ENCODE results near the gene TNS4. TPM values are rescaled to one million over a fixed set of nuclear protein-coding genes. Genes with fewer than 3 reads are reported as not detected.
A peak's percentile ranks its signal among the peaks of the same experiment; 100 is the strongest.

The TNS4 gene
- total RNA-seq, 1 donor from 2014 or later = not detected

DNA sequence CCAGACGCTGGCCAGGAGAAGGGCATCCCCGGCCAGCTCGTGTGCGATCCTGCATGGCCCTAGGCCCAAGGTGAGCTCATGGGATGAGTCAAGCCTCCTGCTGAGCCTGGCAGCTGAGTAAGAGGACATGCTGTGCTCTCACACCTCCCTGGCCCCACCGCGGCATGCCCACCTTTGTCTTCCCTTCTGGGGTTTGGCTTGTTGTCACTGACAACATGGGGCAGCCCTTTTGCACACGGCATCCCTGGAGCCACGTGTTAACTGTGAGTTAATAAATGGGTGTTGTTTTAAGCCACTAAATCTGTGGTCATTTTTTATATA, 8.9 kb upstream of the TNS4 start:
- H3K4me3 Mint-ChIP-seq (ENCODE audit: unreplicated experiment) = no peak overlapping the region
- Histone ChIP-seq H3K36me3 (ENCODE audit: insufficient read depth, low read length) (no peaks in the 10 kb centered on the region), H3K4me1 (ENCODE audit: insufficient read depth, low read length) (peaks cover 35% of the 10 kb centered on the region), H3K79me2 (ENCODE audit: insufficient read depth, low read length) (no peaks in the 10 kb centered on the region), H2AFZ (ENCODE audit: low read depth, low read length) (no peak overlapping the region), H3K9ac (ENCODE audit: low read length) (no peak overlapping the region), H4K20me1 (ENCODE audit: insufficient read depth, low read length) (no peaks in the 10 kb centered on the region), H3K4me2 (ENCODE audit: low read length) (peak overlapping the region; percentile 33), H3K27me3 (ENCODE audit: insufficient read depth, low read length) (peaks cover 3% of the 10 kb centered on the region), H3K27ac (ENCODE audit: low read depth, low read length) (peak overlapping the region; percentile 18), H3K4me3 (ENCODE audit: insufficient read depth, low read depth, low read length) (no peak overlapping the region), H3K9me3 (ENCODE audit: insufficient read depth, low read depth, low read length) (no peaks in the 10 kb centered on the region)
- peaks cover 37% of the 10 kb centered on the region for H3K4me1 Mint-ChIP-seq (ENCODE audit: low read depth, unreplicated experiment)
- peaks cover 4% of the 10 kb centered on the region for H3K9me3 Mint-ChIP-seq (ENCODE audit: unreplicated experiment)
- TF ChIP-seq EZH2 (IDR thresholded peaks at IDR 0.05; ENCODE audit: insufficient read depth, low read length) = no peak
- H3K27ac Mint-ChIP-seq (ENCODE audit: unreplicated experiment) = no peak overlapping the region
- DNase-seq (ENCODE audit: low read depth) (peak; percentile 68), FAIRE-seq (no peak)
- H3K36me3 Mint-ChIP-seq (ENCODE audit: low read depth, unreplicated experiment) = no peaks in the 10 kb centered on the region
- peaks cover 17% of the 10 kb centered on the region for H3K27me3 Mint-ChIP-seq (ENCODE audit: low read depth, unreplicated experiment)

DNA sequence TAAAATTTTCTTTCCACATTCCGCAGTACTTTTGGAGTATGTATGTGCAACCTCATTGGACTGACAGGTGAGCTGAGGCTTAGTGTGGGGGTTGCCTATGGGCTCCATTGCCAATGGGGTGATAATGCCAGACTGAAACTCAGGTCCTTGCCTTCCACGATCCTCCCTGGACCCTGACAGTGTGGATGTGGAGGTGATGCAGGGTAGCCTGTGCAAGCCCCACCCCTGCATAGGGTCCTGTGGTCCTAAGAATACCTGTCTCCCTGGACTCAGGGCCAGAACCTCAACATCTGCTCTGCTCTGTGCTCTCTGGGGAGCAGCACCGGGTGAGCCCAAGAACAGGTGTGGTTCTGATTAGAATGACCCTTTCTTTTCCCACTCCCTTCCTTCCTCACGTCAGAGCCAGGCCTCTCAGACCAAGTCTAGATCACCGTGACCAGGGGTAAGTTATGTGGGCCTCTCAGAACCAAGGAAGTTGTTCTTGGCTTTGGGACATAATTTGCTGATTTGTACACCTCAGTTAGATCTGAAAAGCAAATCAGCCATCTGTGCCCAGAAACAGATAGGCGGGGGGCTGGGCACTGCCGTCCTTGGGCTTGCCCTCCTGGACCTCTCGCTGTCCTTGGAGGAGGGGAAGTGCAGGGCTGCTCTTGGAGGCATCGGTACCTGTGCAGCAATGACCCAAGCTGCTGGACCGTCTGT, 8.4 kb upstream of the TNS4 start:
- no peak overlapping the region for H3K4me3 Mint-ChIP-seq (ENCODE audit: unreplicated experiment)
- H3K4me2 ChIP-seq (ENCODE audit: low read length) = peak overlapping the region; percentile 33
- no peak overlapping the region for H3K9ac ChIP-seq (ENCODE audit: low read length)
- H3K36me3 Mint-ChIP-seq (ENCODE audit: low read depth, unreplicated experiment) = no peaks in the 10 kb centered on the region
- H3K4me1 ChIP-seq (ENCODE audit: insufficient read depth, low read length) = peaks cover 35% of the 10 kb centered on the region
- DNase-seq (ENCODE audit: low read depth) = no peak
- H3K27ac ChIP-seq (ENCODE audit: low read depth, low read length) = no peak overlapping the region
- H3K27ac Mint-ChIP-seq (ENCODE audit: unreplicated experiment) = no peak overlapping the region
- no peaks in the 10 kb centered on the region for H4K20me1 ChIP-seq (ENCODE audit: insufficient read depth, low read length)
- H3K27me3 Mint-ChIP-seq (ENCODE audit: low read depth, unreplicated experiment) = peaks cover 16% of the 10 kb centered on the region
- TF ChIP-seq EZH2 (IDR thresholded peaks at IDR 0.05; ENCODE audit: insufficient read depth, low read length) = no peak
- TF ChIP-seq, protein P1, sequence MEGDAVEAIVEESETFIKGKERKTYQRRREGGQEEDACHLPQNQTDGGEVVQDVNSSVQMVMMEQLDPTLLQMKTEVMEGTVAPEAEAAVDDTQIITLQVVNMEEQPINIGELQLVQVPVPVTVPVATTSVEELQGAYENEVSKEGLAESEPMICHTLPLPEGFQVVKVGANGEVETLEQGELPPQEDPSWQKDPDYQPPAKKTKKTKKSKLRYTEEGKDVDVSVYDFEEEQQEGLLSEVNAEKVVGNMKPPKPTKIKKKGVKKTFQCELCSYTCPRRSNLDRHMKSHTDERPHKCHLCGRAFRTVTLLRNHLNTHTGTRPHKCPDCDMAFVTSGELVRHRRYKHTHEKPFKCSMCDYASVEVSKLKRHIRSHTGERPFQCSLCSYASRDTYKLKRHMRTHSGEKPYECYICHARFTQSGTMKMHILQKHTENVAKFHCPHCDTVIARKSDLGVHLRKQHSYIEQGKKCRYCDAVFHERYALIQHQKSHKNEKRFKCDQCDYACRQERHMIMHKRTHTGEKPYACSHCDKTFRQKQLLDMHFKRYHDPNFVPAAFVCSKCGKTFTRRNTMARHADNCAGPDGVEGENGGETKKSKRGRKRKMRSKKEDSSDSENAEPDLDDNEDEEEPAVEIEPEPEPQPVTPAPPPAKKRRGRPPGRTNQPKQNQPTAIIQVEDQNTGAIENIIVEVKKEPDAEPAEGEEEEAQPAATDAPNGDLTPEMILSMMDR (IDR thresholded peaks at IDR 0.05; ENCODE audit: insufficient read depth, low read depth, low read length) = no peak
- no peaks in the 10 kb centered on the region for H3K79me2 ChIP-seq (ENCODE audit: insufficient read depth, low read length)
- no peak overlapping the region for H2AFZ ChIP-seq (ENCODE audit: low read depth, low read length)
- H3K27me3 ChIP-seq (ENCODE audit: insufficient read depth, low read length) = peaks cover 3% of the 10 kb centered on the region
- FAIRE-seq = no peak
- no peak overlapping the region for H3K4me3 ChIP-seq (ENCODE audit: insufficient read depth, low read depth, low read length)
- peaks cover 4% of the 10 kb centered on the region for H3K9me3 Mint-ChIP-seq (ENCODE audit: unreplicated experiment)
- H3K4me1 Mint-ChIP-seq (ENCODE audit: low read depth, unreplicated experiment) = peaks cover 37% of the 10 kb centered on the region
- H3K9me3 ChIP-seq (ENCODE audit: insufficient read depth, low read depth, low read length) = no peaks in the 10 kb centered on the region
- no peaks in the 10 kb centered on the region for H3K36me3 ChIP-seq (ENCODE audit: insufficient read depth, low read length)

DNA sequence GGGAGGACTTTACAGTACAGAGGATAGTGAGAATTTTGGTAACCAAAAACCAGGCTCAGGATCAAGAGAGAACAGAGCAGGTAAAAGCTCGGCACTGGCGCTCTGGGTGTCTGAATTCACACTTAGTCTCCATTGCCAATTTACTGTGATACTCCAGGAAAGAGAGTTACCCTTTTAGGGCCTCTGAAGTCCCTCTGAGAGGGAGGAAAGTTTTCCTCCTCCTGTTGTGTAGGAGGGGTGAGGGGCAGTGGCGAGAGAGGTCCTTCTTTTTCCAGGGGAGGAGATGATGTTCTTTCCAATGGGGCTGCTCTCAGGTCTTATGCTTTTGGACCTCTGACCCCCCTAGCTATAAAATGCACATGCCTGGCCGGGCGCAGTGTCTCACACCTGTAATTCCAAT, 5.4 kb upstream of the TNS4 start:
- Histone ChIP-seq H3K79me2 (ENCODE audit: insufficient read depth, low read length) (no peaks in the 10 kb centered on the region), H4K20me1 (ENCODE audit: insufficient read depth, low read length) (no peaks in the 10 kb centered on the region), H3K27ac (ENCODE audit: low read depth, low read length) (no peak overlapping the region), H3K4me3 (ENCODE audit: insufficient read depth, low read depth, low read length) (no peak overlapping the region), H3K27me3 (ENCODE audit: insufficient read depth, low read length) (peaks cover 3% of the 10 kb centered on the region), H3K9ac (ENCODE audit: low read length) (no peak overlapping the region), H3K4me1 (ENCODE audit: insufficient read depth, low read length) (peaks cover 24% of the 10 kb centered on the region), H2AFZ (ENCODE audit: low read depth, low read length) (no peak overlapping the region), H3K9me3 (ENCODE audit: insufficient read depth, low read depth, low read length) (peaks cover 4% of the 10 kb centered on the region), H3K4me2 (ENCODE audit: low read length) (no peak overlapping the region), H3K36me3 (ENCODE audit: insufficient read depth, low read length) (no peaks in the 10 kb centered on the region)
- no peak for DNase-seq (ENCODE audit: low read depth)
- FAIRE-seq = no peak
- Mint-ChIP-seq H3K27me3 (ENCODE audit: low read depth, unreplicated experiment) (peaks cover 21% of the 10 kb centered on the region), H3K9me3 (ENCODE audit: unreplicated experiment) (peaks cover 4% of the 10 kb centered on the region), H3K4me3 (ENCODE audit: unreplicated experiment) (no peak overlapping the region), H3K36me3 (ENCODE audit: low read depth, unreplicated experiment) (no peaks in the 10 kb centered on the region), H3K27ac (ENCODE audit: unreplicated experiment) (no peak overlapping the region), H3K4me1 (ENCODE audit: low read depth, unreplicated experiment) (peaks cover 21% of the 10 kb centered on the region)
- TF ChIP-seq, protein P1 (IDR thresholded peaks at IDR 0.05; ENCODE audit: insufficient read depth, low read depth, low read length) = no peak
- TF ChIP-seq EZH2 (IDR thresholded peaks at IDR 0.05; ENCODE audit: insufficient read depth, low read length) = no peak

Data from astrocyte (in vitro differentiated cells and primary cell).